Gastroesophageal sphincter (tissue), 4 donors: ENCODE data around the gene LRRC26. TPM values are rescaled to one million over a fixed set of nuclear protein-coding genes. Genes with fewer than 3 reads are reported as not detected.

Experiments used
- ATAC-seq: fragments of 150-250 bp; one replicate; pipeline ENCODE4 v1.9.1; 2016; ENCODE audit warnings: mild to moderate bottlenecking, moderate library complexity
- H3K27ac ChIP-seq, 4 donors: fragments of 200-600 bp; sonication (generic) in 3 of 4; 1 replicate in 3 of 4; 2 replicates in 1 of 4; pipeline ENCODE4 v1.5.1; 2016 to 2019
- H3K27me3 ChIP-seq: fragments of 200-600 bp; sonication (generic); one replicate; pipeline ENCODE4 v1.5.1; 2019
- H3K36me3 ChIP-seq, 2 donors: fragments of 200-600 bp; sonication (generic); one replicate each; pipeline ENCODE4 v1.5.1; 2019; ENCODE audit warnings: control low read depth in 1 of 2
- H3K4me1 ChIP-seq, 3 donors: fragments of 200-600 bp; sonication (generic); 1 replicate in 2 of 3; 2 replicates in 1 of 3; pipeline ENCODE4 v1.5.1; 2016 to 2019; ENCODE audit warnings: control low read depth in 2 of 3
- H3K4me3 ChIP-seq, 2 donors: fragments of 200-600 bp; sonication (generic); one replicate each; pipeline ENCODE4 v1.5.1; 2019; ENCODE audit warnings: mild to moderate bottlenecking in 1 of 2, moderate library complexity in 1 of 2
- H3K9me3 ChIP-seq, 3 donors: fragments of 200-600 bp; sonication (generic); one replicate each; pipeline ENCODE4 v1.5.1; 2017 to 2019; ENCODE audit warnings: control low read depth in 2 of 3
- CTCF ChIP-seq, 4 experiments: fragments of 200-600 bp in 2 of 4; fragments of 450-650 bp in 2 of 4; sonication (generic) in 1 of 4; IDR thresholded peaks; one replicate each; pipeline ENCODE4 v1.5.1; 2017 to 2019; ENCODE audit warnings: antibody characterized with exemption in 4 of 4, mild to moderate bottlenecking in 2 of 4, moderate library complexity in 2 of 4
- EP300 ChIP-seq: sonication (generic); formaldehyde crosslinking; IDR thresholded peaks from one replicate; pipeline ENCODE4 v1.6.1; 2017; ENCODE audit warnings: antibody characterized with exemption, mild to moderate bottlenecking
- POLR2A ChIP-seq, 2 donors: fragments of 450-650 bp; IDR thresholded peaks; one replicate each; pipeline ENCODE4 v1.6.1; 2017; ENCODE audit warnings: antibody characterized with exemption in 2 of 2, mild to moderate bottlenecking in 2 of 2, moderate library complexity in 1 of 2
- POLR2AphosphoS5 ChIP-seq: sonication (generic); formaldehyde crosslinking; IDR thresholded peaks from one replicate; pipeline ENCODE4 v1.6.1; 2017; ENCODE audit warnings: antibody characterized with exemption
- WGBS, 2 donors: methylation state at CpG; one replicate each; pipeline ENCODE4 v1.1.5; 2018; ENCODE audit warnings: low coverage in 1 of 2; 5-methylcytosine and 5-hydroxymethylcytosine counted together
- total RNA-seq, 4 donors: library from RNA; depleted of rRNA; stranded (reverse); fragments of >200 nt; gene quantifications; one replicate each; pipeline ENCODE4 v1.1.0, GENCODE V29; 2016

LRRC26 gene
- total RNA-seq, 4 donors from 2014 or later, result 7.7 TPM; not detected in 3

GRCh38 chr9:137174722-137175293 is 5.0 kb upstream of the LRRC26 start:
- peaks cover 0 to 9% (median under 1%) of the 10 kb centered on the region in 3 donors for H3K4me1 ChIP-seq
- TF ChIP-seq CTCF (IDR thresholded peaks at IDR 0.05) (no peak), EP300 (no peak), POLR2AphosphoS5 (no peak), POLR2A (IDR thresholded peaks at IDR 0.05) (no peak)
- no peaks in the 10 kb centered on the region for H3K9me3 ChIP-seq
- H3K27ac ChIP-seq, result no peak overlapping the region
- peaks cover 0 to 31% of the 10 kb centered on the region in 2 donors for H3K36me3 ChIP-seq
- H3K4me3 ChIP-seq, result no peak overlapping the region
- no peak for ATAC-seq
- 40% methylated on average over 1 of the region's 34 CpGs; no CpG with 5 or more reads in 1 of the 2 donors for WGBS, 2 donors
- peaks cover 48% of the 10 kb centered on the region for H3K27me3 ChIP-seq

GRCh38 chr9:137173796-137174664 is 4.2 kb upstream of the LRRC26 start:
- Histone ChIP-seq H3K9me3 (no peaks in the 10 kb centered on the region), H3K27ac (no peak overlapping the region), H3K4me1 (peaks cover 0 to 17% (median 6%) of the 10 kb centered on the region in 3 donors), H3K27me3 (peaks cover 56% of the 10 kb centered on the region), H3K4me3 (no peak overlapping the region), H3K36me3 (peaks cover 0 to 24% of the 10 kb centered on the region in 2 donors)
- no peak for ATAC-seq
- TF ChIP-seq POLR2A (IDR thresholded peaks at IDR 0.05) (no peak), CTCF (IDR thresholded peaks at IDR 0.05) (no peak), POLR2AphosphoS5 (no peak), EP300 (no peak)
- WGBS, 2 donors, result 60% methylated on average over 1 to 2 of the region's 45 CpGs

GRCh38 chr9:137172901-137173795 is 3.3 kb upstream of the LRRC26 start:
- no CpG with 5 or more reads among the region's 21 CpGs for WGBS, 2 donors
- H3K4me3 ChIP-seq, result no peak overlapping the region

More at GRCh38 chr9:137172901-137173795, 3.3 kb upstream of the LRRC26 start:
- Histone ChIP-seq H3K36me3 (peaks cover 0 to 15% of the 10 kb centered on the region in 2 donors), H3K27ac (no peak overlapping the region), H3K4me1 (peaks cover 3 to 26% (median 15%) of the 10 kb centered on the region in 3 donors), H3K27me3 (peaks cover 65% of the 10 kb centered on the region), H3K9me3 (no peaks in the 10 kb centered on the region)
- TF ChIP-seq EP300, result no peak
- TF ChIP-seq POLR2AphosphoS5, result no peak
- TF ChIP-seq POLR2A (IDR thresholded peaks at IDR 0.05), result no peak
- TF ChIP-seq CTCF (IDR thresholded peaks at IDR 0.05), result no peak
- ATAC-seq, result no peak
